Tibial nerve (tissue), 4 donors: ENCODE measurements around the gene BDKRB2. TPM values are rescaled to one million over a fixed set of nuclear protein-coding genes. Genes with fewer than 3 reads are reported as not detected.
A peak's percentile ranks its signal among the peaks of the same experiment; 100 is the strongest.

Source experiments
- DNase-seq, 2 donors: peaks; one replicate each; pipeline ENCODE4 v3.0.0-alpha.2; 2019; ENCODE audit warnings: low spot score in 2 of 2
- H3K27ac ChIP-seq, 4 donors: fragments of 200-600 bp; sonication (generic) in 3 of 4; one replicate each; pipeline ENCODE4 v1.5.1; 2017 to 2019; ENCODE audit warnings: mild to moderate bottlenecking in 1 of 4
- H3K27me3 ChIP-seq, 2 donors: fragments of 200-600 bp; sonication (generic) in 1 of 2; one replicate each; pipeline versions ENCODE4 v1.5.1 to v1.6.0; 2017 to 2019
- H3K36me3 ChIP-seq, 3 donors: fragments of 200-600 bp; sonication (generic); one replicate each; pipeline ENCODE4 v1.5.1; 2018 to 2019
- H3K4me1 ChIP-seq, 4 donors: fragments of 200-600 bp; sonication (generic) in 3 of 4; one replicate each; pipeline ENCODE4 v1.5.1; 2017 to 2019
- H3K4me3 ChIP-seq, 4 donors: fragments of 200-600 bp; sonication (generic) in 3 of 4; one replicate each; pipeline ENCODE4 v1.5.1; 2017 to 2019; ENCODE audit warnings: mild to moderate bottlenecking in 1 of 4, moderate library complexity in 1 of 4
- H3K9me3 ChIP-seq, 4 donors: fragments of 200-600 bp; sonication (generic) in 3 of 4; one replicate each; pipeline ENCODE4 v1.5.1; 2017 to 2019
- CTCF ChIP-seq, 5 experiments: fragments of 200-600 bp in 3 of 5; fragments of 450-650 bp in 2 of 5; sonication (generic) in 3 of 5; IDR thresholded peaks; one replicate each; pipeline ENCODE4 v1.5.1; 2016 to 2019; ENCODE audit warnings: antibody characterized with exemption in 5 of 5, mild to moderate bottlenecking in 3 of 5, moderate library complexity in 2 of 5
- EP300 ChIP-seq, 2 donors: sonication (generic); formaldehyde crosslinking; IDR thresholded peaks; one replicate each; pipeline ENCODE4 v1.6.1; 2017; ENCODE audit warnings: antibody characterized with exemption in 2 of 2, mild to moderate bottlenecking in 1 of 2
- POLR2A ChIP-seq, 2 donors: fragments of 450-650 bp; IDR thresholded peaks; one replicate each; pipeline ENCODE4 v1.6.1; 2017; ENCODE audit warnings: antibody characterized with exemption in 2 of 2, mild to moderate bottlenecking in 2 of 2, moderate library complexity in 2 of 2
- WGBS, 2 donors: methylation state at CpG; one replicate each; pipeline ENCODE4 v1.1.5; 2018; 5-methylcytosine and 5-hydroxymethylcytosine counted together
- total RNA-seq, 4 donors: library from RNA; depleted of rRNA; stranded (reverse); fragments of >200 nt; gene quantifications; one replicate each; pipeline ENCODE4 v1.1.0, GENCODE V29; 2016

The BDKRB2 gene
- total RNA-seq, 4 donors from 2014 or later, result 10.5 to 26.8 (median 18.4) TPM

GRCh38 chr14:96231056-96231455, 26.4 kb downstream of the BDKRB2 start:
- WGBS, 2 donors, result 55 to 69% methylated on average over 4 of the region's 4 CpGs
- no peak for DNase-seq
- Histone ChIP-seq H3K9me3 (peaks cover 0 to 17% (median 0%) of the 10 kb centered on the region in 4 donors), H3K27ac (peak overlapping the region in 2 of 4 donors; percentile 8 to 48), H3K36me3 (peaks cover 0 to 11% (median 0%) of the 10 kb centered on the region in 3 donors), H3K4me3 (no peak overlapping the region), H3K4me1 (peaks cover 0 to 35% (median 2%) of the 10 kb centered on the region in 4 donors), H3K27me3 (no peaks in the 10 kb centered on the region)
- TF ChIP-seq EP300 (IDR thresholded peaks at IDR 0.05), result no peak
- no peak for TF ChIP-seq POLR2A (IDR thresholded peaks at IDR 0.05)
- no peak for TF ChIP-seq CTCF (IDR thresholded peaks at IDR 0.05)

- H3K36me3 ChIP-seq, result peaks cover 0 to 11% (median 0%) of the 10 kb centered on the region in 3 donors
- no peaks in the 10 kb centered on the region for H3K27me3 ChIP-seq
- H3K27ac ChIP-seq, result peak overlapping the region in 2 of 4 donors; percentile 8 to 48
- H3K9me3 ChIP-seq, result peaks cover 0 to 17% (median 0%) of the 10 kb centered on the region in 4 donors
- DNase-seq, result no peak
- H3K4me3 ChIP-seq, result no peak overlapping the region
- TF ChIP-seq EP300 (IDR thresholded peaks at IDR 0.05), result no peak
- TF ChIP-seq POLR2A (IDR thresholded peaks at IDR 0.05), result no peak
- no peak for TF ChIP-seq CTCF (IDR thresholded peaks at IDR 0.05)
- H3K4me1 ChIP-seq, result peaks cover 0 to 30% (median 0%) of the 10 kb centered on the region in 4 donors
- WGBS, 2 donors, result 66 to 71% methylated on average over 12 of the region's 12 CpGs
Observed at GRCh38 chr14:96231526-96232130, 27.0 kb downstream of the BDKRB2 start.

- 76 to 77% methylated on average over 11 of the region's 11 CpGs for WGBS, 2 donors
Observed at GRCh38 chr14:96232506-96232905, 27.9 kb downstream of the BDKRB2 start.

GRCh38 chr14:96233661-96234060, 29.0 kb downstream of the BDKRB2 start:
- no peak overlapping the region for H3K4me3 ChIP-seq
- no peaks in the 10 kb centered on the region for H3K27me3 ChIP-seq
- 48 to 64% methylated on average over 3 of the region's 3 CpGs for WGBS, 2 donors
- peak overlapping the region in 2 of 4 donors; percentile 64 for H3K27ac ChIP-seq
- H3K9me3 ChIP-seq, result peaks cover 0 to 4% (median 0%) of the 10 kb centered on the region in 4 donors
- peaks cover 0 to 16% (median 0%) of the 10 kb centered on the region in 3 donors for H3K36me3 ChIP-seq
- no peak for TF ChIP-seq CTCF (IDR thresholded peaks at IDR 0.05)
- no peak for TF ChIP-seq POLR2A (IDR thresholded peaks at IDR 0.05)
- TF ChIP-seq EP300 (IDR thresholded peaks at IDR 0.05), result no peak
- no peak for DNase-seq
- peaks cover 0 to 24% (median 0%) of the 10 kb centered on the region in 4 donors for H3K4me1 ChIP-seq

More at GRCh38 chr14:96232506-96232905, 27.9 kb downstream of the BDKRB2 start:
- no peak overlapping the region for H3K27ac ChIP-seq
- no peak for TF ChIP-seq CTCF (IDR thresholded peaks at IDR 0.05)
- TF ChIP-seq EP300 (IDR thresholded peaks at IDR 0.05), result no peak
- no peak for TF ChIP-seq POLR2A (IDR thresholded peaks at IDR 0.05)
- H3K9me3 ChIP-seq, result peaks cover 0 to 16% (median 0%) of the 10 kb centered on the region in 4 donors
- H3K27me3 ChIP-seq, result no peaks in the 10 kb centered on the region
- H3K36me3 ChIP-seq, result peaks cover 0 to 16% (median 0%) of the 10 kb centered on the region in 3 donors
- no peak overlapping the region for H3K4me3 ChIP-seq
- peaks cover 0 to 24% (median 0%) of the 10 kb centered on the region in 4 donors for H3K4me1 ChIP-seq
- no peak for DNase-seq

GRCh38 chr14:96235426-96235825, 30.8 kb downstream of the BDKRB2 start:
- Histone ChIP-seq H3K36me3 (peaks cover 0 to 31% (median 0%) of the 10 kb centered on the region in 3 donors), H3K4me3 (no peak overlapping the region), H3K27me3 (no peaks in the 10 kb centered on the region), H3K4me1 (peaks cover 0 to 24% (median 0%) of the 10 kb centered on the region in 4 donors), H3K27ac (no peak overlapping the region), H3K9me3 (no peaks in the 10 kb centered on the region)
- no peak for DNase-seq
- TF ChIP-seq CTCF (IDR thresholded peaks at IDR 0.05), result no peak
- no peak for TF ChIP-seq POLR2A (IDR thresholded peaks at IDR 0.05)
- no peak for TF ChIP-seq EP300 (IDR thresholded peaks at IDR 0.05)
- 56 to 76% methylated on average over 4 of the region's 4 CpGs for WGBS, 2 donors
